Memory B cell (primary cell): ENCODE results near the gene RITA1.
"Not testable (repeated sequence)": the region's sequence is repeated elsewhere in the genome, so short reads cannot be mapped to it uniquely, and the experiment has no call there.

Experiments used
- ATAC-seq: fragments of 150-1000 bp; cut with Tn5 transposase; 2 replicates; pipeline ENCODE4 v1.10.0; 2021; ENCODE audit warnings: low read depth, mild to moderate bottlenecking, moderate library complexity
- DNase-seq, 2 donors: peaks; one replicate each; pipeline ENCODE4 v3.0.0; 2022; ENCODE audit warnings: low spot score in 2 of 2
- H3K27ac Mint-ChIP-seq: one replicate; pipeline ENCODE4 v1.8.0; 2022; ENCODE audit warnings: mild to moderate bottlenecking, moderate library complexity, mixed read lengths
- H3K27me3 Mint-ChIP-seq: one replicate; pipeline ENCODE4 v1.8.0; 2022; ENCODE audit warnings: mixed read lengths
- H3K36me3 Mint-ChIP-seq: one replicate; pipeline ENCODE4 v1.8.0; 2022; ENCODE audit warnings: mild to moderate bottlenecking, mixed read lengths
- H3K4me1 Mint-ChIP-seq: one replicate; pipeline ENCODE4 v1.8.0; 2022; ENCODE audit warnings: mixed read lengths
- H3K4me3 Mint-ChIP-seq: one replicate; pipeline ENCODE4 v1.8.0; 2022; ENCODE audit warnings: mild to moderate bottlenecking, moderate library complexity, mixed read lengths
- H3K9me3 Mint-ChIP-seq: one replicate; pipeline ENCODE4 v1.8.0; 2022; ENCODE audit warnings: mixed read lengths

RITA1 gene

DNA sequence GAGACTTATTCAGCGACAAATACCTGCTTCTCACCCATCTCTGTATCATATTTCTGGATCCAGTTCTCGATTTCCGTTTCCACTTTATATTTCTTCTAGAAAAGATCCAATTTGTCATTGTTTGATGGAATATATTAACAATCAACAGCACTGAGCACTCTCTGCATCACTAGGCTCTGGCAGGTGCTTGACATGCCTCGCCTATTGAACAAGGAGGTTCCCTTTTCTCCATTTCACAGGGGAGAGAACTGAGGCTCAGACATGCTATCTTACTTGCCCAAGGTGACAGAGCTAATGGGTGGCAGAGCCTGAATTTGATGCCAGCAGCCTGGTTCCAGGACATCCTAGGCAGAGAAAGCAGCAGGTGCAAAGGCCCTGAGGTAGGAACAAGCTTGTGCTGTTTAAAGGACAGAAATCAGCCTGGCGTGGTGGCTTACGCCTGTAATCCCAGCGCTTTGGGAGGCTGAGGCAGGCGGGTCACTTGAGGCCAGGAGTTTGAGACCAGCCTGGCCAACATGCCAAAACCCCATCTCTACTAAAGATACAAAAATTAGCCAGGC lies 12.1 kb downstream of the RITA1 start:
- Mint-ChIP-seq H3K9me3 (no peaks in the 10 kb centered on the region), H3K27me3 (no peaks in the 10 kb centered on the region), H3K36me3 (no peaks in the 10 kb centered on the region), H3K4me3 (no peak overlapping the region), H3K4me1 (peaks cover 9% of the 10 kb centered on the region), H3K27ac (peak overlapping the region; percentile 78)
- ATAC-seq, result peak; percentile 37
- DNase-seq, result no peak

DNA sequence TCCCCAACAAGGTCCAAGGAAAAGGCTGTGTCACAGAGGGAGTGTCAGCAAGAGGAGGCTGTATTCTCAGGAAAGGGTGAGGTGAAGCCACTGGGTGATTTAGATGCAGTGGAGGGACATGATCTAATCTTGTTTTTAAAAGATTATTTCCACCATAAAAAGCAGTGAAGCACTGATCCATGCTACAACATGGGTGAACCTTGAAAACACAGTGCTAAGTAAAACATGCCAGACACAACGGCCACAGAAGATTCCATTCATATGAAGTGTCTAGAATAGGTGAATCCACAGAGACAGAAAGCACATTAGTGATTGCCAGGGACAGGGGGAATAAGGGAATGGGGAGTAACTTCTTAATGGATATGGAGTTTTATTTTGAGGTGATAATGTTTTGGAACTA lies 12.8 kb downstream of the RITA1 start:
- no peaks in the 10 kb centered on the region for H3K36me3 Mint-ChIP-seq
- no peaks in the 10 kb centered on the region for H3K27me3 Mint-ChIP-seq
- ATAC-seq (no peak), DNase-seq (no peak)
- H3K4me1 Mint-ChIP-seq, result peaks cover 12% of the 10 kb centered on the region
- peak overlapping the region; percentile 2 for H3K27ac Mint-ChIP-seq
- H3K9me3 Mint-ChIP-seq, result no peaks in the 10 kb centered on the region
- H3K4me3 Mint-ChIP-seq, result no peak overlapping the region

DNA sequence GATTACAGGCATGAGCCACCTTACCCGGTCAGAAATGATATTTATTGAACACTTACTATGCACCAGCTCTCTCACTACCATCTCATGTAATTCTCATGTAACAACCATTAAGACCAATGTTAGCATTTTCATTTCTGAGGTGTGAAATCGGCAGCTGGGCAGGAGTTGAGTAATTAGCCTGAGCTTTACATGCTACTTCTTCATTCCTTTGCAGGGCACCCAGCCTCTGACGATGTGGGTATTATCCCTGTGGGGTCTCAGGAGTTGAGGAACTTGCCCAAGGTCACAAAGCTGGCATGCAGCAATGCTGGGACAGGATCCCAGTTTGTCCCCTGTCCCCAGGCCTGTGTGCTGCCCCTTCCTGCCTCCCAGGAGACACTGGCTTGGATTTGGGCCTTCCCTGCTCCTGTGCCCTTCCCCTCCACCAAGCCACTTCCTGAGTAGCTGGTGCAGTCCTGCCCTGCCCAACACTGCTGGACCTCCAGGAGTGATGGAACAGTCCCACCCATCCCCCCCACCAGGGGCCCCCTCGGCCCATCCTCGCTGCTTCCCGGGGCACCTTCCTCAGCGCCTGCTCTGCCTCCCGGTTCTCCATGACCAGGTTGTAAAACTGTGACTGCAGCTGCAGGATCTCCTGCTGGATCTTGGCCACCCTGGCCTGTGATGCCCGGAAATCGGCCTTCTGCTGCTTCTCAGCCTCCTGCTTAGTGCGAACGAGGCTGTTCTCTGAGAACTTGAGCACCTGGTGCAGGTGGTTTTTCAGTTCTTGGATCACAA lies 14.7 kb downstream of the RITA1 start:
- no peaks in the 10 kb centered on the region for H3K27me3 Mint-ChIP-seq
- DNase-seq, result no peak
- no peaks in the 10 kb centered on the region for H3K9me3 Mint-ChIP-seq
- ATAC-seq, result no peak
- H3K4me3 Mint-ChIP-seq, result no peak overlapping the region
- peaks cover 17% of the 10 kb centered on the region for H3K4me1 Mint-ChIP-seq
- no peak overlapping the region for H3K27ac Mint-ChIP-seq
- H3K36me3 Mint-ChIP-seq, result no peaks in the 10 kb centered on the region

DNA sequence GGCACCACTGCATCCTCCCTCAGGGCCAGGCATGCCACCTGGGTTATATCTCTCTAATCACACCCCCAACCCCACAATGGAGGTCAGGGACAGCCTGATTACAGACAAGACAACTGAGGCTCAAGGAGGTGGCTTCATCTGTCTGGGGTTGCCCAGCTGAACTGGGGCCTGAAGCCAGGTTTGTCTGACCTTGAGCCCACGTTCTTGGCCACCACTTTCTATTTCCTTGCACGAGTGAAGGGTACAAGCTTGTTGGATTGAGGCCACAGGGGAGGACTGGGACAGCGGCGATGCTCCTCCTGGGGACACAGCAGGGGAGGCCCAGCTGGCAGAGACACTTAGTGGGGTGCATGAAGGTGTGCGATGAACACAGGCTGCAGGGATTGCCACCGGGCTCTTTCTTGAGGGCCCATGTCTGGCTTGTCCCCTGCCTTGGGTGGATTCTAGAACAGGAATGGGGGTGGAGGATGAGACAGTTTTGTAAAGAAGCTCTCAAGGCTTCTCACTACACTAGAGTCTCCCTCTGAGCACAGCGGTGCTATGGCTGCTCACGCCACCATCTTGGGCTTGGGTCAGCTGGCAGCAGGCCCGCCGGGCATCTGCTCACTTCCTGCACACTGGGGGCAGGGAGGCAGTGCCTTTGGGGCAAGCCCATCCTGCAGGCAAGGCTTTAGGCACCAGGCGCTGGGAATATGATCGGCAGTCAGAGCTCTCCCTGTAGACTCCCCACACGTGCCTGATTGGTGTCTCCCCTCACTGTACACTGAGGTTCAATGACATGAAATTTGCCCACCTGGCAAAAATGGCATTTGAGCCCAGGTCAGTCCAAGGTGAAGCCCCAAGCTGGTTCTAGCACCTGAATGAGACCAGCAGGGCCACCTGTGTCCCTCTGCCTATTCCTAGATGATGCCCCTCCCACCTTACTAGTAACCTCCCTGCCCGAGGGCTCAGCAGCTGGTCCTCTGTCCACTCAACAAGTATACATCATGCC lies 16.0 kb downstream of the RITA1 start:
- Mint-ChIP-seq H3K4me3 (no peak overlapping the region), H3K27ac (no peak overlapping the region), H3K36me3 (no peaks in the 10 kb centered on the region)

DNA sequence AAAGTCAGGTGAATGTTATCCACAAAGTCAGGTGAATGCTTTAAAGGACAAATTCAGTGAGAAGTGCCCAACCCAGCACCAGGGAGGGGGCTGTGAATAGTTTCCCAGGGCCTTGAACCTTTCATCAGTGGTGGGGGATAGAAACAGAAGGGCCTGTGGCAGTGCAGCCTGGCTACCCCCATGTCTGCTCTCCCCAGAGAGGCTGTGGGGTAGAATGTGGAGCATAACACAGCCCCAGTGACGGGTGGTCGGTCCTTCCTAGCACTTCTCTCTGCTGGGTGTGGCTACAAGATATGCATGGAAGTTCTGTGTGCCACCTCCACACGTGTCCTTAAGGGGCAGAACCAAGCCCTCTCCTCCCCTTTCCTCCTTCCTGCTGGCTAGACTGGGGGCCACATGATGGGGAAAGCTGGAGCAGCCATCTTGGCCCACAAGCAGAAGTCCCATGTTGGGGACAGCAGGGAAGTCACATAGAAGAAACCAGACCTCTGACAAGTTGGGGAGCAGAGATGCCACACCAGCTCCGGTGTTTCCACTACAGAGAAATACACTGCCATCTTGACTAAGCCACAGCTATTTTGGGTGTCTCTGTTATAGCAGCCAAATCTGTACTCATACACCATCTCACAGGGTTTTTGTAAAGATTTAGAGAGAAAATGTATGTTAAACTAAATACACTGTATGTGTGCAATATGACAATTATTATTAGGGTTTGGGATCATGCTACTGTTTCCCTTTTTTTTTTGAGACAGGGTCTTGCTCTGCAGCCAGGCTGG lies 17.0 kb downstream of the RITA1 start:
- no peaks in the 10 kb centered on the region for H3K27me3 Mint-ChIP-seq
- no peak overlapping the region for H3K27ac Mint-ChIP-seq
- H3K4me3 Mint-ChIP-seq, result no peak overlapping the region
- H3K9me3 Mint-ChIP-seq, result peaks cover 2% of the 10 kb centered on the region
- ATAC-seq (no peak), DNase-seq (no peak)
- H3K36me3 Mint-ChIP-seq, result no peaks in the 10 kb centered on the region
- H3K4me1 Mint-ChIP-seq, result peaks cover 21% of the 10 kb centered on the region

More for the DNA sequence above, 16.0 kb downstream of the RITA1 start:
- H3K9me3 Mint-ChIP-seq, result peaks cover 2% of the 10 kb centered on the region
- no peaks in the 10 kb centered on the region for H3K27me3 Mint-ChIP-seq
- no peak for DNase-seq
- no peak for ATAC-seq
- peaks cover 22% of the 10 kb centered on the region for H3K4me1 Mint-ChIP-seq

DNA sequence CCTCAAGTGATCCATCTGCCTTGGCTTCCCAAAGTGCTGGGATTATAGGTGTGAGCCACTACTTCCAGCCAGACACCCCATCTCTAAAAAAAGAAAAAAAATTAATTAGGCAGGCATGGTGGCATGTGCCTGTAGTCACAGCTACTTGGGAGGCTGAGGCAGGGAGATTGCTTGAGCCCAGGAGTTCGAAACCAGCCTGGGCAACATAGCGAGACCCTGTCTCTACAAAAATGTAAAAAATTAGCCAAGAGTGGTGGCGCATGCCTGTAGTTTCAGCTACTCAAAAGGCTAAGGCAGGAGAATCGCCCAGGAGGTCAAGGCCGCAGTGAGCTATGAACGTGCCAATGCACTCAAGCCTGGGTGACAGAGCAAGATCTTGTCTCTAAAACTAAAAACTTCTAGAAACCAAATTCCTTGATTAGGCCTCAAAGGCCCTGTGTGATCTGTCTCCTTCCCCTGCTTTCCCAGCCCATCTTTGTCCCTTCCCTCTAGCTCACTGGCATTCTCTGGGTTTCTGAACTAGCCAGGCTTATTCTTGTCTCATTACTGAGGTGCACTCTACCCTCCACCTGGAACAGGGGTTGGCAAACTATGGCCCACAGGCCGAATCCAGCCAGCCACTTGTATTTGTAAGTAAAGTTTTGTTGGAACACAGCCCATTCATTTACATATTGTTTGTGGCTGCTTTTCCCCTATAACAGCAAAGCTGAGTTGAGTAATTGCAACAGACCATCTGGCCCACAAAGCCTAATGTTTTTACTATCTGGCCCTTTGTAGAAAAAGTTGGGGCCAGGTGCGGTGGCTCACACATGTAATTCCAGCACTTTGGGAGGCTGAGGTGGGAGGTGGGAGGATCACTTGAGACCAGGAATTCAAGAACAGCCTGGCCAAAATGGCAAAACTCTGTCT lies 18.6 kb downstream of the RITA1 start:
- Mint-ChIP-seq H3K9me3 (peaks cover 2% of the 10 kb centered on the region), H3K4me1 (peaks cover 29% of the 10 kb centered on the region), H3K36me3 (no peaks in the 10 kb centered on the region), H3K4me3 (no peak overlapping the region), H3K27me3 (no peaks in the 10 kb centered on the region), H3K27ac (peak overlapping the region; percentile 55)
- ATAC-seq, result no peak
- DNase-seq, result no peak

DNA sequence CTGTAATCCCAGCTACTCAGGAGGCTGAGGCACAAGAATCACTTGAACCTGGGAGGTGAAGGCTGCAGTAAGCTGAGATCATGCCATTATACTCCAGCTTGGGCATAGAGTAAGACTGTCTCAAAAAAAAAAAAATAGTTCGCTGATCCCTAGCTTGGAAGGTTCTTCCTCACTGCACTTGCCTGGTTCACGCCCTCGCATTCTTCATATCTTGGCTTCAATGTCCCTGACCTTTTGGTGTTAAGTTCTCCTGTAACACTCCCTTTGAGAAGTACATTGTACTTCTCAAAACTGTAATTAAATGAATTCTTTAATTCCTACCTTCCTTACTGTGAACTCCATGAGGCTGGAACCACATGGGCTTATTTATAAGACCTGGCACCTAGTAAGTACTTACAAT lies 19.3 kb downstream of the RITA1 start:
- Mint-ChIP-seq H3K9me3 (peaks cover 2% of the 10 kb centered on the region), H3K4me1 (peaks cover 29% of the 10 kb centered on the region), H3K4me3 (no peak overlapping the region), H3K27me3 (no peaks in the 10 kb centered on the region), H3K27ac (peak overlapping the region; percentile 55), H3K36me3 (no peaks in the 10 kb centered on the region)
- DNase-seq (no peak), ATAC-seq (no peak)

DNA sequence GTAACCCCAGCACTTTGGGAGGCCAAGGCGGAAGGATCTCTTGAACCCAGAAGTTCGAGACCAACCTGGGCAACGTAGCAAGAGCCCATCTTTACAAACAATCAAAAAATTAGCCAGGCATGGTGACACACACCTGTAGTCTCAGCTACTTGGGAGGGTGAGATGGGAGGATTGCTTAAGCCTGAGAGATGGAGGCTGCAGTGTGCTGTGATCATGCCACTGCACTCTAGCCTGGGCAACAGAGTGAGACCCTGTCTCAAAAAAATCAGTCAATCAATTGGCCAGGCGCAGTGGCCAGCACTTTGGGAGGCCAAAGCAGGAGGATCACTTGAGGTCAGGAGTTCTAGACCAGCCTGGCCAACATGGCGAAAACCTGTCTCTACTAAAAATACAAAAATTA lies 21.3 kb downstream of the RITA1 start:
- H3K27me3 Mint-ChIP-seq, ATAC-seq, DNase-seq, H3K4me3 Mint-ChIP-seq, H3K36me3 Mint-ChIP-seq, H3K9me3 Mint-ChIP-seq: not testable (repeated sequence)
- Mint-ChIP-seq H3K27ac (peak overlapping the region; percentile 71), H3K4me1 (peaks cover 35% of the 10 kb centered on the region)

DNA sequence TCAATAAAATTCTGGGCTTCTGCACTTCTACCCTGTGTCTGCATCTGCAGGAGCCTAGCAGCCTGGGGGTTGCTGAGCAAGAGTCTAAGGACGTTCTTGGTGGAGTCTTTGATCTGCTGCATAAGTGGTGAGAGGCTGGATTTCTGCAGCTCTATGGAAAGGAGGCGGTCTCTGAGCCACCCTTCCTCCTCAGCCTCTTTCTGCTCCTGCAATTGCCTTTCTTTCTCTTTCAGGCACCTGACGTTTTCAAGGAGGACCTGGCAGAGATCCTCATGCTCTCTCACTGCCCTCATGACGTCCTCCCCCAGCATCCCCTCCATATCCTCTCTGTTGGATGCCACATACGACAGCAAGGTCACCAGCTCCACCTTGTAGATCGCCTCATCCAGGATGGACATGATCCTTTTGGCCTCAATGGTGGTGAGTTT lies 22.1 kb downstream of the RITA1 start:
- peak in 1 of 2 donors; percentile 13 for DNase-seq
- Mint-ChIP-seq H3K27me3 (no peaks in the 10 kb centered on the region), H3K4me3 (peak overlapping the region; percentile 79), H3K36me3 (no peaks in the 10 kb centered on the region), H3K4me1 (peaks cover 35% of the 10 kb centered on the region), H3K9me3 (peaks cover 2% of the 10 kb centered on the region), H3K27ac (peak overlapping the region; percentile 97)
- ATAC-seq, result peak; percentile 3

DNA sequence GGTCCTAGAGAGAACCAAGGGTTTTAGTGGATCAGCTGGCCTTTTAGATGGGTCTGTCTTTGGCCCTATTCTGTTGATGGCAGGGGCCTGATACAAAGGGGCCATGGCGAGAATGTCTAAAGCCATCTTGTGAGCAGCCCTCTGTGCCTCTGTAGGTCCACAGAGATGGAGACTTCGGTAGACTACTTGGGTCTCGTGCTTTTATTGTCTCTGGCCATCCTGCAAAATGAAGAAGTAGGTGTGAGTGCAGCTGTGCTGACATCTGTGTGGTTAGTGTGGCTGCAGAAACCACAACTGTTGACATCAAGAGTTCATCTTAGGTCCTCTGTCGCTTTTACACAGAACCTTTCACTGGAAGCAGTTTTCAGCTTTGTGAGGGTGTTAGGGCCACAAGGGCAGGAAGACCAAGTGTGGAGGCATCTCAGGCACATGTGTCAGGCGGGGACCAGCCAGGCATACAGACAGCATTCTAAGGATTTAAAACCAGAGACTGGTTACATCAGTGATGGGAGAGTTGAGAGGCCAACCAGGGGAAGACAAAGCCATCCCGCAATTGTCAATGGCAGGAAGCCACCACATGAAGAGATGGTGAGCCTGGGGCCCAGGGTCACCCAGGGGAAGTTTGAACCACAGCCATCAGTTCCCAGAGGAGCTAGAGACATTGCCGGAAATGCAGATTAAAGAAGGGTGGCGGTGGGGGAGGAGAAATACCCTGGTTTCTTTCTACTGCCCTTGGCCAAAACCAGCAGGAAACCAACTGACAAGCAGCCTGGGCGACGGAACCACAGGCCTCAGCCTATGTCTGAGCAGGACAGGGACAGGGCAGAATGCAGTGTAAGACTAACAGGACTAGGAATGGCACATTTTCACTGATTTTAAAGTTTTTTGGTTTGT lies 22.8 kb downstream of the RITA1 start:
- ATAC-seq, result peak; percentile 83
- peaks cover 31% of the 10 kb centered on the region for H3K4me1 Mint-ChIP-seq

DNA sequence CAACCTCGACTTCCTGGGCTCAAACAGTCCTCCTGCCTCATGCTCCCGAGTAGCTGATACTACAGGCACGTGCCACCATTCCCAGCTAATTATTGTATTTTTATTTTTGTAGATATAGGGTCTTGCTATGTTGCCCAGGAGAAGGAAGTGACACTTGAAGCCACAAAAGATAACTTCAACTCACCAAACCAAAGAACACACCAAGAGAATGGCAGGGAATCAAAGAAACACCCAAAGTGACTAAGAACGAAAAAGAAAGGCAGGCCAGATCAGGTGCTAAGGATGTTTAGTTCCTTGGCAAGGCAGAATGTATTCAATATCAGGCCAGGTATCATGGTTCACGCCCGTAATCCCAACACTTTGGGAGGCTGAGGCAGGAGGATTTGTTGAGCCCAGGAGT lies 25.6 kb downstream of the RITA1 start:
- peaks cover 25% of the 10 kb centered on the region for H3K4me1 Mint-ChIP-seq
- no peak overlapping the region for H3K4me3 Mint-ChIP-seq
- H3K27ac Mint-ChIP-seq, result peak overlapping the region; percentile 48

More for the DNA sequence above, 22.8 kb downstream of the RITA1 start:
- Mint-ChIP-seq H3K36me3 (no peaks in the 10 kb centered on the region), H3K27me3 (no peaks in the 10 kb centered on the region), H3K27ac (peak overlapping the region; percentile 97), H3K4me3 (peak overlapping the region; percentile 79), H3K9me3 (peaks cover 2% of the 10 kb centered on the region)
- peak; percentile 70 to 76 for DNase-seq

DNA sequence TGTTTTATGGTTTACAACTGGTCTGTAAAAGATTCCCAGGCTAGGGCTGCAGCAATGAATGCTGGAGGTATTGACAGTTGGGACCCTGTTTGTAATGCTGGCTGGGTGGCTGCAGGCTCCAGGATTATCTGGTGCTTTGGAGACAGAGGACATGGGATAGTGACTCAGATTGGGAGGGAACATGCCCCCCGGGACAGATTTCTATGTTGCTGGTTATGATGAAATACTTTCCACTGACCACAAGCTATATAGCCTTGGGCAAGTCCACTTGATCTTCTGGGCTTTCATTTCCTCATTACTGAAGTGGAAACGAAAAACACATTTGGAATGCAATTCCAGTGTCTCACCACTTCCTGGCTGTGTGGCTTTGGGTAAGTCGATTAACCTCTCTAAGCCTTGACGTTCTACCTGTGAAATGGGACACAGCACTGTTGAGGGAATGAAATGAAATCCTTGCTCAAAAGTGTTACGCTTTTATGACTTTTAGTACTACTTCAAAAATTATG lies 29.4 kb downstream of the RITA1 start:
- ATAC-seq, result no peak
- Mint-ChIP-seq H3K4me3 (no peak overlapping the region), H3K27ac (no peak overlapping the region), H3K27me3 (no peaks in the 10 kb centered on the region), H3K9me3 (no peaks in the 10 kb centered on the region), H3K36me3 (no peaks in the 10 kb centered on the region), H3K4me1 (peaks cover 10% of the 10 kb centered on the region)
- no peak for DNase-seq

More for the DNA sequence above, 25.6 kb downstream of the RITA1 start:
- no peak for DNase-seq
- no peak for ATAC-seq
- Mint-ChIP-seq H3K9me3 (peaks cover under 1% of the 10 kb centered on the region), H3K36me3 (no peaks in the 10 kb centered on the region), H3K27me3 (no peaks in the 10 kb centered on the region)
